PC-9 (cell line): ENCODE results near the gene SPATA1.

Source experiments
- CTCF ChIP-seq: fragments of 200-600 bp; sonication (generic); conservative IDR thresholded peaks from 2 replicates; pipeline ENCODE4 v1.6.1; 2017; ENCODE audit warnings: mixed run types, antibody characterized with exemption, mild to moderate bottlenecking, moderate library complexity
- EZH2 ChIP-seq: fragments of 200-600 bp; sonication (generic); IDR thresholded peaks from 2 replicates; pipeline ENCODE4 v1.8.0; 2017; ENCODE audit warnings: antibody characterized with exemption, low read depth

GRCh38 chr1:84506002-84506728 lies at the start of gene SPATA1, which contains the start of gene GNG5:
- no peak for TF ChIP-seq CTCF
- TF ChIP-seq EZH2, result no peak
